SKM-1 (cell line): ENCODE data around the gene HOXC9.

Experiments used
- DNase-seq: peaks from one replicate; lab custom pipeline; 2025; ENCODE audit not compliant: unreplicated experiment; lab: John Stamatoyannopoulos, UW

HOXC9 gene

DNA sequence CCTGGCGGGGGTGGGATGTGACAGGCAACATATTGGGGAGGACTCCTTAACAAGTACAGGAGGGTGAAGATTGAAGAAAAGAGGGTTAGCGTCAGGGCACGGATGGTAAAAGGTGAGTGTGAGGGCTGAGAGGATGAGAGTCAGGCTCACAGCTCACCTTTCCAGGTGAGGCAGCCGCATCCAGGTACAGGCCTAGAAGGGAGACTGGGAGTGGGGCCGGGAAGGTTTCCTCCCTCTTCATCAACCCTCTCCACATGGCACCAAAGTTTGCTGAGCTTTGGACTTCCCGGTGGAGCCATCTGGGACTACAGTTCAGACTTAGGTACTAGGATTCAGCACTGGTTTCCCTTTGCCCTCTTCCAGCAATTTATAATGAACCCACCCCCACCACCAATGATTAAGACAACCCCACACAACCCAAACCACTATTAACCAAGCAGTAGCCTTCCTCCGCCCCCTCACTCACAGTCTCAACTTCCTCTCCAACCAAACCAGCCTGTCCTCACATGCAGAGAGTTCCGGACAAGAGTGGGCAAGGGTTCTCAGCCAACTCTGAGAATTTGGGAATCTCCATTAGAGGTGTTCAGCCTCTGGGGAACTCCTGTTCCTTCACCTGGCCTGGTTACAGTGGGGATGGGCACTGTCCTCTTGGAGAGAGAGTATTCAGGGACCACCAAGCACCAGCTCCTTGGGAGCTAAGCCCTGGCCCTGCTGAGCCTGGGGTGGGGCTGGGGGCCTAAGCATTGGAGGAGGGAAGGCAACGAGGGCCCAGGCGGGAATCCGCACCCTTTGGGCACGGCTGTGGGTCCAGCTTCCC lies 51.3 kb downstream of the HOXC9 start:
- no peak for DNase-seq

DNA sequence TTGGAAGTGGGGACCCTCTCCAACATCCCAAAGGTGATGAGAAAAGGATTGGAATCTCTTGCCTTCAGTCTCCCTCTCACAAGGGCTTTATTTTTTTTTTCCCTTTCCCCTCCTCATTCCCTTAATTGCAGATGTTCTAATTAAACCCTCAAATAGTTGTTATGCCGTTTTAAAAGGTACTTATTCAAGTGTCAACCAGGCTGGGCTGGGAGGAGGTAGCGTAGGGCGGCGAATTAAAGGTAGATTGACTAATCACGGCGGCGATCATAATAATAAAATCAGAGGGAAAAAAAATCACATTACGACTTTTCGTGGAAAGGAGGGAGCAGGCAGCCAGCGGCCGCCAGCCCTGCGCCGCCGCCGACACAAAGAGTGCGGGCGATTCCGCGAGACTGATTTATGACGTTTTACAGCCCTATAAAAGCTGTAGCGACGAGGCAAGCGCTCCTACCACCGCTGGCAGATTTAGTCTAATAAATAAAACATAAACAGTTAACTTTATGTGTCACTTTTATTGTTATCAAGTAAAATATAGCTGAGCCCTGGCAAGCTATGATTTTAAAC lies 52.0 kb downstream of the HOXC9 start:
- DNase-seq = no peak

DNA sequence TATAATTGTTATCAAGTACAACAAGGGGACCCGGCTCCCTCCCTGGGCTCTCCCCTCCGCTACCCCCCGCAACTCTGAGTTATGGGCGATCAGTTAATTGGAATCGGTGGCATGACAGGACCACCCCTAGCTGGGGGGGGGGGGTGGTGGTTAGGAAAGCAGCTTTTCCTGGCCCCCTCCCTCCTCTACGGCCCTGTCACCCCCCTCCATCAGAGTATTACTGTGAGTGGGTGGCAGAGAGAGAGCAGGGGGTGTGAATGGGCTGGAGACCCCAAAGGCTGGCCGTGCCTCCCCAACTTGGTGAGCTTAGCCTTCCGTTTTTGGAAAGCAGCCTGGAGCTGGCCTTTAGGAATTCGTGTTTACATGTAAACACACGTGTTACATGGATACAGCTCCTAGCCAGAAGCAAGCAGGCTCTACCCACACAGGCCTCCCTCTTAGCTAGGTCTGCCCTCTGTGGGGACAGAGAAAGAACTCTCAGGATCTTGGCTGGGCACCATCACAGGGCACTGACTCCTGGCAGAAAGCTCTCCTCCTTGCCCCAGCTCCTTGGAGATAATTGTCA lies 52.6 kb downstream of the HOXC9 start:
- no peak for DNase-seq
